ENCODE results near the gene SOD1.

- TF ChIP-seq CTCF (IDR thresholded peaks at IDR 0.05; ENCODE audit: poor library complexity) (no peak), EZH2phosphoT487 (IDR thresholded peaks at IDR 0.05; ENCODE audit: low read depth, severe bottlenecking, unreplicated experiment) (no peak), EZH2 (IDR thresholded peaks at IDR 0.05; ENCODE audit: borderline replicate concordance) (no peak)
Measured at GRCh38 chr21:31710586-31710985, 51.1 kb downstream of the SOD1 start.
